Hepatocyte (in vitro differentiated cells): ENCODE measurements around the gene LIN28A.

Experiments used
- EZH2phosphoT487 ChIP-seq: fragments of 200-600 bp; sonication (generic); IDR thresholded peaks from one replicate; pipeline ENCODE4 v1.6.1; 2018; ENCODE audit warnings: antibody characterized with exemption, mild to moderate bottlenecking, low read depth, moderate library complexity; ENCODE audit not compliant: unreplicated experiment, severe bottlenecking
- TF ChIP-seq, protein P1 (sequence below): fragments of 200-600 bp; sonication (generic); IDR thresholded peaks from 2 replicates; pipeline ENCODE4 v1.5.1; 2016; ENCODE audit warnings: antibody characterized with exemption, mild to moderate bottlenecking; ENCODE audit not compliant: poor library complexity

DNA sequence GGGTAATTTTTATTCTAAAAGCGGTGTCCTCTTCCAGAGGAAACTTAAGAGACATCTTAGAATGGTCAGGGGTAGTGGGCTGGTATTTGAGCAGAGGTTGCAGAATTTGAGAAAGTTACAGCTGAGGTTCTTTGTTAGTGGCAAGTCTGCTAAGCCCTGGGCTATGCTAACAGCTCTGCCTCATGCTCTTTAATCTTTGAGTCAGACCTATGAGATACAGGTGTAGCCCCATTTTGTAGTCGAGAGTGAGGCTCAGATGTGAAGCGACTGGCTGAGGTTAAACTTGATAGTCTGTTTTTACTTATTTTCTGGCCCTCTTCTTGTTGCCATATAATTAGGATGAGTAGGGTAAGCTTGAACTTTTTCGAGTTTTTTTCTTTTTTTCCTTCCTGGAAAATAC lies 66.3 kb downstream of the LIN28A start:
- TF ChIP-seq, protein P1, sequence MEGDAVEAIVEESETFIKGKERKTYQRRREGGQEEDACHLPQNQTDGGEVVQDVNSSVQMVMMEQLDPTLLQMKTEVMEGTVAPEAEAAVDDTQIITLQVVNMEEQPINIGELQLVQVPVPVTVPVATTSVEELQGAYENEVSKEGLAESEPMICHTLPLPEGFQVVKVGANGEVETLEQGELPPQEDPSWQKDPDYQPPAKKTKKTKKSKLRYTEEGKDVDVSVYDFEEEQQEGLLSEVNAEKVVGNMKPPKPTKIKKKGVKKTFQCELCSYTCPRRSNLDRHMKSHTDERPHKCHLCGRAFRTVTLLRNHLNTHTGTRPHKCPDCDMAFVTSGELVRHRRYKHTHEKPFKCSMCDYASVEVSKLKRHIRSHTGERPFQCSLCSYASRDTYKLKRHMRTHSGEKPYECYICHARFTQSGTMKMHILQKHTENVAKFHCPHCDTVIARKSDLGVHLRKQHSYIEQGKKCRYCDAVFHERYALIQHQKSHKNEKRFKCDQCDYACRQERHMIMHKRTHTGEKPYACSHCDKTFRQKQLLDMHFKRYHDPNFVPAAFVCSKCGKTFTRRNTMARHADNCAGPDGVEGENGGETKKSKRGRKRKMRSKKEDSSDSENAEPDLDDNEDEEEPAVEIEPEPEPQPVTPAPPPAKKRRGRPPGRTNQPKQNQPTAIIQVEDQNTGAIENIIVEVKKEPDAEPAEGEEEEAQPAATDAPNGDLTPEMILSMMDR, result no peak
- no peak for TF ChIP-seq EZH2phosphoT487
